ENCODE results near the gene LGALS13.
"Not testable (repeated sequence)": the region's sequence is repeated elsewhere in the genome, so short reads cannot be mapped to it uniquely, and the experiment has no call there.

LGALS13 gene

GRCh38 chr19:39592381-39592780, 9.9 kb upstream of the LGALS13 start:
- FAIRE-seq (no peak), DNase-seq (ENCODE audit: insufficient read length, low spot score) (no peak)
- TF ChIP-seq POLR2A (IDR thresholded peaks at IDR 0.05; ENCODE audit: low read depth, low read length) = no peak

GRCh38 chr19:39595950-39596349, 6.4 kb upstream of the LGALS13 start:
- no peak for DNase-seq (ENCODE audit: insufficient read length, low spot score)
- no peak for TF ChIP-seq POLR2A (IDR thresholded peaks at IDR 0.05; ENCODE audit: low read depth, low read length)
- no peak for FAIRE-seq

GRCh38 chr19:39596911-39597310, 5.4 kb upstream of the LGALS13 start:
- no peak for FAIRE-seq
- TF ChIP-seq POLR2A (IDR thresholded peaks at IDR 0.05; ENCODE audit: low read depth, low read length) = no peak
- DNase-seq (ENCODE audit: insufficient read length, low spot score) = no peak

- DNase-seq (ENCODE audit: insufficient read length, low spot score) = peak; percentile 9
- TF ChIP-seq POLR2A (IDR thresholded peaks at IDR 0.05; ENCODE audit: low read depth, low read length) = no peak
- FAIRE-seq = no peak
These were observed 3.2 kb upstream of the LGALS13 start for GRCh38 chr19:39599116-39599515.

- FAIRE-seq = no peak
- DNase-seq (ENCODE audit: insufficient read length, low spot score) = no peak
- no peak for TF ChIP-seq POLR2A (IDR thresholded peaks at IDR 0.05; ENCODE audit: low read depth, low read length)
These were observed 1.5 kb downstream of the LGALS13 start for GRCh38 chr19:39603825-39604224.

GRCh38 chr19:39607021-39607420, 4.7 kb downstream of the LGALS13 start:
- DNase-seq (ENCODE audit: insufficient read length, low spot score) (no peak), FAIRE-seq (no peak)
- TF ChIP-seq POLR2A (IDR thresholded peaks at IDR 0.05; ENCODE audit: low read depth, low read length) = no peak

- TF ChIP-seq POLR2A (IDR thresholded peaks at IDR 0.05; ENCODE audit: low read depth, low read length) = no peak
- FAIRE-seq = no peak
- no peak for DNase-seq (ENCODE audit: insufficient read length, low spot score)
These were observed 5.2 kb downstream of the LGALS13 start for GRCh38 chr19:39607561-39607960.

GRCh38 chr19:39613597-39613996, 11.3 kb downstream of the LGALS13 start:
- DNase-seq (ENCODE audit: insufficient read length, low spot score) (no peak), FAIRE-seq (no peak)
- no peak for TF ChIP-seq POLR2A (IDR thresholded peaks at IDR 0.05; ENCODE audit: low read depth, low read length)

- FAIRE-seq = no peak
These were observed 15.4 kb downstream of the LGALS13 start for GRCh38 chr19:39617745-39618144.

GRCh38 chr19:39623946-39624345, 21.6 kb downstream of the LGALS13 start:
- no peak for FAIRE-seq
- DNase-seq (ENCODE audit: insufficient read length, low spot score) = no peak
- no peak for TF ChIP-seq POLR2A (IDR thresholded peaks at IDR 0.05; ENCODE audit: low read depth, low read length)

More at GRCh38 chr19:39617745-39618144, 15.4 kb downstream of the LGALS13 start:
- DNase-seq (ENCODE audit: insufficient read length, low spot score) = no peak
- TF ChIP-seq POLR2A (IDR thresholded peaks at IDR 0.05; ENCODE audit: low read depth, low read length) = no peak

- DNase-seq (ENCODE audit: insufficient read length, low spot score) = not testable (repeated sequence)
- peak; percentile 92 for FAIRE-seq
These were observed 25.3 kb downstream of the LGALS13 start for GRCh38 chr19:39627631-39628030.

- DNase-seq (ENCODE audit: insufficient read length, low spot score) = no peak
- no peak for FAIRE-seq
- TF ChIP-seq POLR2A (IDR thresholded peaks at IDR 0.05; ENCODE audit: low read depth, low read length) = no peak
These were observed 28.9 kb downstream of the LGALS13 start for GRCh38 chr19:39631178-39631577.

- no peak for DNase-seq (ENCODE audit: insufficient read length, low spot score)
- TF ChIP-seq POLR2A (IDR thresholded peaks at IDR 0.05; ENCODE audit: low read depth, low read length) = no peak
- FAIRE-seq = no peak
These were observed 29.3 kb downstream of the LGALS13 start for GRCh38 chr19:39631626-39632025.

- no peak for TF ChIP-seq POLR2A (IDR thresholded peaks at IDR 0.05; ENCODE audit: low read depth, low read length)
- FAIRE-seq (no peak), DNase-seq (ENCODE audit: insufficient read length, low spot score) (no peak)
These were observed 35.6 kb downstream of the LGALS13 start for GRCh38 chr19:39637891-39638290.

GRCh38 chr19:39641773-39642172, 39.4 kb downstream of the LGALS13 start:
- no peak for TF ChIP-seq POLR2A (IDR thresholded peaks at IDR 0.05; ENCODE audit: low read depth, low read length)
- DNase-seq (ENCODE audit: insufficient read length, low spot score) (no peak), FAIRE-seq (no peak)

- DNase-seq (ENCODE audit: insufficient read length, low spot score) = no peak
- TF ChIP-seq POLR2A (IDR thresholded peaks at IDR 0.05; ENCODE audit: low read depth, low read length) = no peak
- no peak for FAIRE-seq
These were observed 41.3 kb downstream of the LGALS13 start for GRCh38 chr19:39643591-39643990.

Data from H54 (cell line).